Skin epidermis (tissue), 12 donors: ENCODE data around the gene MYO10.

ENCODE experiments used
- H3K27ac ChIP-seq, 21 experiments: fragments of 200-600 bp; sonication (generic) in 11 of 21; one replicate each; pipeline ENCODE4 v1.5.0; 2020; ENCODE audit warnings: mild to moderate bottlenecking in 3 of 21, inconsistent platforms in 2 of 21, moderate library complexity in 2 of 21
- H3K4me3 ChIP-seq, 7 experiments: fragments of 200-600 bp; sonication (generic) in 2 of 7; one replicate each; pipeline ENCODE4 v1.5.0; 2020; ENCODE audit warnings: inconsistent platforms in 2 of 7, mild to moderate bottlenecking in 2 of 7, moderate library complexity in 1 of 7

Gene MYO10

DNA sequence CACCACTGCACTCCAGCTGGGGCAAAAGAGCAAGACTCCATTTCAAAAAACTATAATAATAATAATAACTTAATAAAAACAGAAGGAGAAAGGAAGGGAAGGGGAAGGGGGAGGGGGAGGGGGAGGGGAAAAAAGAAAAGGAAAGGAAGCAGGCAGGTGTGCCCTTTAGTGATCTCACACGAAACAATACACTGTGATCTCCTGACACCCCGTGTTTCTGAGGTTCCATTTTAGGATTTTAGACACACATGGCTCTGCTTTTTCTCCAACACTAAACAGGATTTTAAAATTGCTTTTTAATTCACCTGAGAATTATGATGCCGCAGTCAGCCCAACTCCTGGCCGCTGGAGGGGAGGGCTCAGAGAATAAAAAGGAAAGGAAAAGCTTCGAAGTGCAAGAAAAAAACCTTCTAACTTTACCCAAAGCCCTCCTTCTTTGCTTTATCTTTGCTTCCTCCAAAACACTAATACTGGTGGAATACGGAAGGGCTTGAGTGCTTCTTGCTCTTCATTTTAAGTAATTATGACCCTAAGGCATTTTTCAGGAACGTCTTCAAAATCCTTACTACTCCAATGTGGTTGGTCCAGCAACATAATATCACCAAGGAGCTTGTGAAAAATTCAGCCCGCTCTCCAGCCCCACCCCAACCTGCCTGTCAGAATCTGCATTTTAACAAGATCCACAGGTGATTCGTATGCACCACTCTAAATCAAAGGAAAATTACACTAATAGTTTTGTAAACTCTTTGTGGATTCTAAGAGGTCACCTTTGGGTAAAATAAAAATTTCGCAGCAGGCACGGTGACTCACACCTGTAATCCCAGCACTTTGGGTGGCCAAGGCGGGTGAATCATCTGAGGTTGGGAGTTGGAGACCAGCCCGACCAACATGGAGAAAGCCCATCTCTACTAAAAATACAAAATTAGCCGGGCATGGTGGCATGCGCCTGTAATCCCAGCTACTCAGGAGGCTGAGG lies 66.0 kb downstream of the MYO10 start:
- no peak overlapping the region for H3K4me3 ChIP-seq
- no peak overlapping the region for H3K27ac ChIP-seq

GRCh38 chr5:16867577-16867953 lies 68.5 kb downstream of the MYO10 start:
- no peak overlapping the region for H3K4me3 ChIP-seq
- peak overlapping the region in 1 of 21 experiments; percentile 15 for H3K27ac ChIP-seq

DNA sequence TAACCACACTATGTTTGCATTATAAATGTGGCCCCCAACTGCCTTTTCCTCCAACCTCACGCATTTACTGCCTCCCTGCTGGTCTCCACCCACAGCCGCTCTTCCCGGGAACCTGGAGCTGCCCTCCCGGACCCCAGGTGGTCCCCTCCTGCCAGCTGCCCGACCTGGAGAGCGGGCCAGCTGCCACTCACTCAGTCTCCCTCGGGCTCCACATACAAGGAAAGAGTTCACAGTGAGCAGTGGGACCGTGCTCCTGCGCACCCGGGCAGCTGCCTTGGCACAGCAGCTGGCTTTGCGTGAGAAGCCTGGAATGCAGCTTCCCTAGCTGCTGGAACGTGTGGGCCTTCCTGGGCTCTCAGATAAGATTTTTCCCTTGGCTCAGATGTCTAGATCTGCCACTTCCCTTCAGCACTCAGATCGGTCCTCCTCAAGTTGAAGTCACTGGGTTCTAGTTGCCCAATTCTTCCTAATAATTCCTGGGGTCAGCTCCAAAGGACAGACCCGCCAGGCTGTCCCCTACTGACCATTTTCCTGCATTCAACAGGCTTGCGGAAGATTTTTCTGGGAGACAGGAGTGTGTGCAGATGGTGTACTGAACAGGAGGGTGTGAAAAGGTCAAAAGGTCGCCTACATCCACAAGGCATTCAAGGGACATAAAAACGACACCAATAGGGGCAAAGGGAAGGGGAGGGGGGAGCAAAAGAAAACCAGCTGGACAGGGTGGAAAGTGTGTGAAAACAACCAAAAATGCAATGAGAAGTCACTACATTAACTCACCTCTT lies 69.1 kb downstream of the MYO10 start:
- H3K27ac ChIP-seq: peak overlapping the region in 1 of 21 experiments; percentile 15
- H3K4me3 ChIP-seq: no peak overlapping the region

DNA sequence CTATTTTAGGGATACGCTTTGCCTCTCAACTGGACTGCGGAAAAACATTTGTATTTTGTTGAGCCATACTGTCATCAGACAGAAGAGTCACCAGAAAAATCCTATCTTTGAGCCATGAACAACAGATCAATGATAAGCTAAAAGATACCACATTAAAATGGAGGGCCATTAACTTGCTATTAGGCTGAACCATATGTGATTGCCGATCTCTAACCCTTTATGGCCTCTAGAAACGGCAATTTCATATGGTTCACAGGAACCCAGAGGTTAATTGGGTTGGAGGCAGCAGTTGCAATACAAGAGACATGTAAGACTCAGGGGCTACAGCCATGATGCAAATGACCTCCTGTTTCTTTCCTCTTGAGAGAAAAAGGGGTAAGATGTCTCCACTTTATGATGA lies 69.8 kb downstream of the MYO10 start:
- Histone ChIP-seq H3K4me3 (no peak overlapping the region), H3K27ac (peak overlapping the region in 1 of 21 experiments; percentile 15)

DNA sequence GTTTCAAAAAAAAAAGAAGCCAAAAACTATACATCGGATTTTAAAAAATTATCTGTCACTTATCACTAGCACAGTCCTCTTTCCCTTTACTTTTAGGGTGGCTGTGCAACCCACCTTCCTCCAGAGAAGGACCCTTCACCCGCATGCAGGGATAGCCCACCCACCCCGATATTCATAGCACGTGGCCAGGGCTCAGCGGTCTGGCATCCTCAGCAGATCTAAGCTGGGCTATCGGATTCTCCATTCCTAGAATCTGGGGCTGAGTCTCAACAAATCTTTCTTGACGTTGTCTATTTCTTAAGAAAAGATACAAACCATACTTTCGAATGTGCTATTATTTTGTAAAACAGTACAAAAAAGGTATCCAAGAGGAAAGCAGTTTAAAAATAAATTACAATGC lies 70.9 kb downstream of the MYO10 start:
- H3K4me3 ChIP-seq: no peak overlapping the region
- H3K27ac ChIP-seq: peak overlapping the region in 9 of 21 experiments; percentile 11 to 71 (median 31)

GRCh38 chr5:16864631-16865131 lies 71.4 kb downstream of the MYO10 start:
- Histone ChIP-seq H3K4me3 (no peak overlapping the region), H3K27ac (peak overlapping the region in 10 of 21 experiments; percentile 11 to 71 (median 27))

DNA sequence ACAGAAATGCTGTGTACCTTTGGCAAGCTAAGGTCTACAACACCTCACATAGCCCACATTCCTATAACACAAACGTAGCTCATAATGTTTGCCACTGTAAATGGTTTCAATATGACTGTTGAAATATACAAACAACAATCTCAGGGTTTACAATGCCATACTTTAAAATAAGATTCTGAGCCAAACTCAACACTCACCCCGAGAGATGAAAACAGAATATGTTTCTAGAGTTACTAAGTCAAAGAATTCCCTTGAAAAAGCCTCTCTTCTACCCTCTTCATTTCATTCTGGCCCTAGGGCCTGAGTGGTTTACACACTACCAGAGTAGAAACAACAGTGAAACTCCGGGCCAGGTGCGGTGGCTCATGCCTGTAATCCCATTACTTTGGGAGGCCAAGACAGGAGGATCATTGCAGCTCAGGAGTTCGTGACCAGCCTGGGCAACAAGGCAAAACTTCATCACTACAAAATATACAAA lies 72.6 kb downstream of the MYO10 start:
- no peak overlapping the region for H3K4me3 ChIP-seq
- peak overlapping the region in 4 of 21 experiments; percentile 5 to 62 (median 10) for H3K27ac ChIP-seq

DNA sequence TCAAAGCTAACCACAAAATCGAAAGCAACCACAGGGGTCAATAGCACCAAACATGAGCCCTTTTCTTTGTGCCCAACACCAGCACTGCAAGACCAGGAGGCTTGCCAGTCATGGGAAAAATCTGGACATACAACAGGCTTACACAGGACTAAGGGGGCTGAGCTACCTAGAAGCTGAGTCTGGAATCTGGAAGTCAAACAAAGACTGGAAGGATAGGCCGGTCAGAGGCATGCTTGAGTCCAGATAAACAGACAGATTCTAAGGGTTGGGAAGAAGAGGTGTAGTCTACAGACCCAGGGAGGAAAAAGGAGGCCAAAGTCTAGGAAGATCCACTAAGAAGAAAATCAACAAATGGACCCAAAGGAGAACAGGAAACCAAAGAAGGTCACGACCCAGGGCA lies 73.3 kb downstream of the MYO10 start:
- Histone ChIP-seq H3K4me3 (no peak overlapping the region), H3K27ac (peak overlapping the region in 1 of 21 experiments; percentile 62)

- Histone ChIP-seq H3K27ac (no peak overlapping the region), H3K4me3 (no peak overlapping the region)
Measured at GRCh38 chr5:16859346-16859745, 76.7 kb downstream of the MYO10 start.

DNA sequence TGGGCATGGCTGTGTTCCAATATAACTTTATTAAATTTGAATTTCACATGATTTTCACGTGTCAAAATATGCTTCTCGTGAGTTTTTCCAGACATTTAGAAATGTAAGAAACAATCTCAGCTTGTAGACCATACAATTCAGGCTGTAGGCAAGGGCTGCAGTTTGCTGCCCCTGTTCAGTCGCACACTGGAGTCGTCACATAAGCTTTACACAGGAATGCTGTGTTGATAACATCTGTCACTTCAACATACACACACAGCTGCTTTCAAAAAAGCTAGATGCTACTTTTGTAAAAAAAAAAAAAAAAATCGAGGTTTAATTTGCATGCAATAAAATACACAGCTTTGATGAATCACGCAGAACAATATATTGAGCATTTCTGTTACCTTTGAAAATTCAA lies 77.9 kb downstream of the MYO10 start:
- Histone ChIP-seq H3K27ac (no peak overlapping the region), H3K4me3 (no peak overlapping the region)

- H3K4me3 ChIP-seq: no peak overlapping the region
- no peak overlapping the region for H3K27ac ChIP-seq
Measured at GRCh38 chr5:16857635-16858034, 78.5 kb downstream of the MYO10 start.

DNA sequence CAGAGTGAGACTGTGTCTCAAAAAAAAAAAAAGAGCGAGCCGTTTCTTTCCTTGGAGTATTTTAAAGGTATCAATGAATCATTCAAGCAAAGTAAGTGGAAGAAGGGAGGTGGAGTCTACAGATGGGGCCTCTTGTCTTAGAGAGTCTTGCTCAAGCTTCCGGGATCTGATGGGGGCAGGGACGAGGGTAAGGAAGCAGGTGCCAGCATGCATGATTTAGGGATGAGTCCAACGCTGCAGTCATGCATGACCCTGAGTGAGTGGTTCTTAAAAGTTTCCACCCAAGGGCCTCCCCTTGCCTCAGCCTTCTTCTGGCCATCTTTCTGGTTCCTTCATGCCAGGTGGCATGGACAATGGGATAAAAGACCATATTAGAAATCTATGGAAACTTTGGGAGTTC lies 79.6 kb downstream of the MYO10 start:
- H3K27ac ChIP-seq: no peak overlapping the region
- H3K4me3 ChIP-seq: no peak overlapping the region

DNA sequence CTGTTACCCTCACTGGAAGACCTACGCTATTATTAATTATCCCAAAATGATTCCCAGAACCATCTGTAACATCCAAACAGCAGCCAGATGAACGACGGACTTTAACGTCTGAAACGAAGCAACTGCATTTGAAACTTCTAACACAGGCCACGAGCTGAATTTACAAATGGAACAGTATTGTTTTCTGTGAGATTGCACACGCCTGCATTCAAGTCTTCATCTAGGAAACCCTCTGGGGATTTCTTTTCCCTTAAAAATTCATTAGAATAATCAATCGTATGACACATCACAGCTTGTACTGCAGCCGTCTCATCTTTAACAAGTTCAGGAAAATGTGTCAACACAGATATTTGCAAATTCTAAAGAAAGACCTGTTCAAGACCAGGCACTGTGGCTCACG lies 80.2 kb downstream of the MYO10 start:
- Histone ChIP-seq H3K4me3 (no peak overlapping the region), H3K27ac (peak overlapping the region in 1 of 21 experiments; percentile 3)

DNA sequence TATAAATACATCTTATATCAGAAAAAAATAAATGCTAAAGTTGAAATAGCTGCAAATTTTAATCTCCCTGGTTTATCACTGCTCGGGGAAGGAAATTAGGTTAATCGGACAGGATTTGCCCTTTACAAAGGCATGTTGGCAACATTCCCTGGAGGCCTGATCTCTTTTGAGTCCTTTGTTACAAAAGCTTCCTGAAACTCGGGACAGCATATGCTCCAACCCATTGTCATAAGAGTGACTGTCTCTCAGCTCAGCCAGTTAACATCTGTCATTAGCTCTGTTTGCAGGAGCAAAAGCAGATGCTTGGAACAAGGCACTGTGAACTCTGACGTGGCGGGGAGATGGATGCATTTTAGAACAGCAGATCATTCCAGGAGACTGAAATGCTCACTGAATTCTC lies 80.6 kb downstream of the MYO10 start:
- H3K4me3 ChIP-seq: no peak overlapping the region

GRCh38 chr5:16854351-16854750 lies 81.7 kb downstream of the MYO10 start:
- Histone ChIP-seq H3K4me3 (no peak overlapping the region), H3K27ac (no peak overlapping the region)

More for the DNA sequence above, 80.6 kb downstream of the MYO10 start:
- peak overlapping the region in 1 of 21 experiments; percentile 3 for H3K27ac ChIP-seq

- Histone ChIP-seq H3K4me3 (no peak overlapping the region), H3K27ac (no peak overlapping the region)
Measured at GRCh38 chr5:16853518-16853917, 82.6 kb downstream of the MYO10 start.

- H3K27ac ChIP-seq: no peak overlapping the region
- no peak overlapping the region for H3K4me3 ChIP-seq
Measured at GRCh38 chr5:16852251-16853005, 83.7 kb downstream of the MYO10 start.

GRCh38 chr5:16849775-16850174 lies 86.3 kb downstream of the MYO10 start:
- H3K4me3 ChIP-seq: no peak overlapping the region
- H3K27ac ChIP-seq: no peak overlapping the region

- Histone ChIP-seq H3K27ac (no peak overlapping the region), H3K4me3 (no peak overlapping the region)
Measured at GRCh38 chr5:16849181-16849580, 86.9 kb downstream of the MYO10 start.

GRCh38 chr5:16844952-16845351 lies 91.1 kb downstream of the MYO10 start:
- Histone ChIP-seq H3K27ac (no peak overlapping the region), H3K4me3 (no peak overlapping the region)
